HG03066 (cell line): ENCODE measurements around the gene IRX6.

Experiments
- ATAC-seq: cut with Tn5 transposase; IDR thresholded peaks from one replicate; pipeline ENCODE4 v1.9.1; 2021; ENCODE audit warnings: low read depth; ENCODE audit not compliant: unreplicated experiment

The IRX6 gene

DNA sequence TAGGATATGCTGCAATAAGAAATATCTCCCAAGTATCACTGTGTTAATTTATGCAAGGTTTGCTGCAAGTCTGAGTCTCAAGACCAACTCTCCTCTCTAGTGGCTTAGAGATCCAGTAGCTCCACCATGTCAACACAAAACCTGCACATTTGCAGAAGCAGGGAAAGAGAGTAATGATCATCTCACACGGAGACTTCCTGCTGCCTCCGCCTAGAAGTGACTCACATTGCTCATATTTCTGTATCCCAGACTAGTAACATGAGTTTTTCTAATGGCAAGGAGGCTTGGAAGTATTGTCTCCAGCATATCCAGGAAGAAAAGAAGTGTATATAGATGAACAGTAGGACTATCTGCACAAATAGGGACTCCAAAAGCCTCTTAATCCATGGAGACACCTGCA lies 15.0 kb upstream of the IRX6 start:
- no peak for ATAC-seq

DNA sequence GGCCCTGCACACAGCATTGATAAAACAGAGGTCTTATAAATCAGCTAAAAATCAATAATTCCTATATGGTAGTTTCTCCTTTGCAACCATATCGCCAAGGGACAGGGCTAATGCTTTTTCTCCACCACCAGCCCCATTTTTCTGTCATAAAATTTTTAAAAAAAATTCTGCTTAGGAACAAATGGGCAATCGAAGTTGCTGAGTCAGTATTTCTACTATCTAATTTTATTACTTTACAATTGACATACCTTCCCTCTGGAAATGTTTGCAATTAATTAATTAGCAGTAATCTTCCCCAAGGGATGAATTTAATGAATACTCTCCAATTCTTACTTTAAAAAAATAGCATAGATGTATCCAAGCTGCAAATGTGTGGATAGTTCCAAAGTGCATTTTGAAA lies 1.7 kb upstream of the IRX6 start:
- ATAC-seq = no peak

- no peak for ATAC-seq
These were observed 479 bp downstream of the IRX6 start for GRCh38 chr16:55324285-55325079.

- ATAC-seq = no peak
These were observed 1.1 kb downstream of the IRX6 start for GRCh38 chr16:55325080-55325447.

GRCh38 chr16:55325458-55326109 lies 1.6 kb downstream of the IRX6 start:
- no peak for ATAC-seq

DNA sequence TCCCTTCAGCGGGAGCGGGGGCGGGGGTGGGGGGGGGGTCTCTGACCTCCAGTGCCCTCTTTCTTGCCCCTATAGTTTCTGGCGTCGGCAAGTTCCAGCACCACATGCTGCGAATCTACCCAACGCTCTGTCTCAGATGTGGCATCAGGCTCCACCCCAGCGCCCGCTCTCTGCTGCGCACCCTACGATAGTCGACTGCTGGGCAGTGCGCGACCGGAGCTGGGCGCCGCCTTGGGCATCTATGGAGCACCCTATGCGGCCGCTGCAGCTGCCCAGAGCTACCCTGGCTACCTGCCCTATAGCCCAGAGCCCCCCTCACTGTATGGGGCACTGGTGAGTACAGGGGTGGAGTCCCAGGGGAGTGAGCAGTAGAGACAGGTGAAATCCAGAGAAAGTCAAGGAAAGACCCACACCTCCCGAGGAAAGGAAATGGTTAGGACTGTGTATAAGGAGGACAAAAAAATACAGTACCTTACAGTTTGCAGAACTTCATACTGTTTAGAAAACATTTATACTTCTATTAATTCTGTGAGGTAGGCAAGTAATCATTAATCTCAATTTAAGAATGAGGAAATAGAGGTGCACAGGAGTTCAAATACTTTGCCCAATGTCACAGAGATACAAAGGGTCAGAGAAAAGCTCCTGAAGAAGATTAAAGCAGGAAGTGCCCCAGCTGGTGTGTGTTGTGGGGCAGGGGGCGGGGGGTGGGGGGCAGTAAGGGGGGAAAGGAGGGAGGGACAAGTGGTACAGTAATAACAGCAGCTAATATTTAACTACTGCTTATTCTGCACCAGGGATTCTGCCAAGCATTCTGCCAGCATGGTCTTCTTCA lies 2.5 kb downstream of the IRX6 start:
- ATAC-seq = no peak

GRCh38 chr16:55328611-55329569 lies 4.9 kb downstream of the IRX6 start:
- no peak for ATAC-seq

DNA sequence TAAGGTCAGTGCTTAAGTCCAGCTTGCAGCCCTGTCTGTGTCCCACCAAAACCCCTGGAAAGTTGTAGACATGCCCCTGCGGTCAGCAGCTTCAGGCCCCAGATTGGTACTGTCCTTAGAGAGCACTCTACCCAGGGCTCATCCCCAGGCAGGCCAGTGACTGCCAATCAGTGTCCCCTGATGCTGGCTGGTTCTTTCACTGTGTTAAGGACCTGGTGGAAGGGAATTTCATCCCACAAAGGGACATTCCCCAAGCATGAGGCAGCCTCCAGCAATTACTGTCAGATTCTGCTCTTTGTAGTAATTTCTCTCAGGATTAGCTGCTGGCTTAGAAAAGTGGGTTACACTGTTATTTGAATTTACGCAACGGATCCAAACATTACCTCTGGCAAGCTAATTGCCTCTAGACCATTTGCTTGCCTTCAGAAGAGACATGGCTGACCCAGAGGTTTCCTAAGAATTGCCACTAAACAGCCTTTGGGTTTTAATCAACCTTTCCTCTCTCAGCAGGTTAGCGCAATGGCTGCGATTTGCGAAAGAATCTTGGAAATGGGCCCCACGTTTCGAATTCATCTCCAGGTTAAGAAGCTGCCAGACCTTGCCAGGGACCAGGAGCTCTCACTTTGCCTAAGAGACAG lies 5.9 kb downstream of the IRX6 start:
- ATAC-seq = no peak

DNA sequence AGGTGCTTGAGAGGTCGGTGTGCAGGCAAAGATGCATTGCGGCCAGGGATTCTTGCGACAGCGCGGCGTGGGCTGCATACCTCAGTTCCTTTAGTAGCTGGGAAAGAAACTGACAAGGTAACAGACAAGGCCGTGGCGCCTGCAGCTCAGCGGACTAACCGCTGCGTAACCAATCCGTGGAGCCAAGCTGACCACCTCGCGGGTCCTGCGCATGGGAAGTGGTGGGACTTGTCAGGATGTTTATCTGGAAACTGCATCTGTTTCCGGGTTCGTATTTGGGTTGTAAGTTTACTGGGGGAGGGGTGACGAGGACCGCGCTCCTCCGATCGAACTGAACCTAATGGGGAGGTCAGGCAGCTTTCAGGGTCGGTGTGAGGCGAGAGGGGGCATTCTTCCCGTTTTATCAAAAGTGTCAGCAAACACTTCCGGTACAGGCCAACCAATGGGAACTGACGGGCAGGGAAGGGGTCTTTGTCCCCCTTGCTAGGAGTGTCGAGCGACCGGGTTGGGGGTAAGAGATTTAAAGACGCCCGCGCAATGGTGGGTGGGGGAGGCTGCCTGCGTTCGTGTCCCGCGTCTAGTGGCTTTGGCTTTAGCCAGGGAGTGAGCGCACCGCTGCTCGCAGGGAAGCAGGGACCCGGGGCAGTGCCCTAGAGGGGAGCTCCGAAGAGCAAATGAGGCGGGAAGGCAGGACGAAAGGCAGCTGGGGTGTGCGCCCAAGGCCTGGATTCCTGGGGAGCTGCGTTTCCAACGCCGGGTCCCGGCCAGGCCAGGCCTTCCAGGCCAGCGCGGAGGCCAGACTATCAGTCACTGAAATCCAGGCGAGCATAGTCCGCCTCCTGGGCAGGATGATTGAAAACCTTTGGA lies 7.0 kb downstream of the IRX6 start:
- no peak for ATAC-seq

DNA sequence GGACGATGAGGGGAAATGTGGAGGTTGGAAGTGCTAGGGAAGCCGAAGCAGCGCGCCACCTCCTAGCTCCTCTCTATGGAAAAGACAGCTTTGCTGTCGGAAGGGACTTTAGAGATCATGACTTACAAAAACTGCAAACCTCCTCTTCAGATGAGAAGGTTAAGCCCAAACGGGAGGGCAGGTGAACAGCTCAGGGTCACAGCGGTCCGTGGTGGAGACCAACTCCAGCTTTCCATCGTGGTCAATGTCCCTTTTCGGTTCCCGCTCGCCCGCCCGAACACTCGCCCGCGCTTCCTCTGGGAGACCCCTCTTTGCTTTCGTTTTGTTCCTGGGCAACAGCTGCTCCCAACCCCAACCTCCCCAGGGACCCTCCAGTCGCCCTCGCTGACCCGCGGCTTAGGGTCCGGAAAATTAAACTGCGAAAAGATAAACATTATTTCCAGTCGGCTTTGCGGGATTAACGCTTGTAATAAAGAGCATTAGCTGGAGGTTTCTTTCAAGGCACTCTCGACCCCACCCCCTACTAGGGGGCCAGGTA lies 7.7 kb downstream of the IRX6 start:
- ATAC-seq = no peak

- no peak for ATAC-seq
These were observed 9.7 kb downstream of the IRX6 start for GRCh38 chr16:55333684-55334083.

DNA sequence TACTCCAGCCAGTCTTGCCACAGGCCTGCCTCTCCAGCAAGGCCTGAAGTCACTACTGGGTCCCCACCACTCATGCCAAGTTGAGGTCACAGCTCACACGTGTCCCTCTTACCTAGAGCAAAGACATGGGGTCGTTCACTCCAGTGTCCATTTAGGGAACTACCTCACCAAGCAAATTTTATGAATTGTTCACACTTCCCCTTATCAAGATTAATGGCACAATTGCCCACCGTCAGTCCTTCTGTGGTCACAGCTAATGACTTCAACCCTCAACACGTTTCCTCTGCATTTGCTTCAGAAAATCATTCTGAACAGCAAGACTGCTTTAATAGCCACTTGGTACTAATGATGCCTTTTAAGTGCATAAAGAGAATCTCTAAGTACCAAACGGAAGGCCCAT lies 14.6 kb downstream of the IRX6 start:
- ATAC-seq = no peak

GRCh38 chr16:55340445-55340844 lies 16.4 kb downstream of the IRX6 start:
- no peak for ATAC-seq

- ATAC-seq = no peak
These were observed 17.7 kb downstream of the IRX6 start for GRCh38 chr16:55341681-55342080.

GRCh38 chr16:55346475-55346874 lies 22.5 kb downstream of the IRX6 start:
- no peak for ATAC-seq

DNA sequence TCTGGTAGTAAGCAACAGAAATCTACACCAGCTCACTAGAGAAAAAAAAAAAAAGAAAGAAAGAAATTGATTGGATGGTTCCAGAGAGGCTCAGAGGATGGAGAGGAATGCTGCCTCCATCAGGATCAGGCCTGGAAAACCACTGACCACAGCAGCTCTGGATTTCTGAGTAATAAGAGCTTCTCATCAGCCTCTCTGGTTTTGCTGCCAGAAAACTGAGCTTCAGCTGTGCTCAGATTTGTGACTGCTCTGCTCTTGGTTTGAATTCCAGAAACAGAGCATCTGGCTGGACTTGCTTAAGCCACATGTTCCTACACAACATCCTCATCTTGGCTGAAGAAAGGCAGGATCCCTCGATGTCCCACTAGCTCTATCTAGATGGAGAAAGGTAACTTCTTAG lies 25.9 kb downstream of the IRX6 start:
- ATAC-seq = no peak

GRCh38 chr16:55350984-55351383 lies 27.0 kb downstream of the IRX6 start:
- no peak for ATAC-seq

GRCh38 chr16:55351936-55352335 lies 27.9 kb downstream of the IRX6 start:
- ATAC-seq = no peak

- ATAC-seq = no peak
These were observed 33.2 kb downstream of the IRX6 start for GRCh38 chr16:55357241-55357640.
